Limb (tissue), 2 donors: ENCODE measurements around the gene MOBP.
"Not testable (repeated sequence)": the region's sequence is repeated elsewhere in the genome, so short reads cannot be mapped to it uniquely, and the experiment has no call there.

Experiments used
- DNase-seq, 2 donors: peaks; one replicate each; pipeline ENCODE4 v3.0.0-alpha.2; 2016; ENCODE audit errors: extremely low spot score in 2 of 2

Gene MOBP, protein sequence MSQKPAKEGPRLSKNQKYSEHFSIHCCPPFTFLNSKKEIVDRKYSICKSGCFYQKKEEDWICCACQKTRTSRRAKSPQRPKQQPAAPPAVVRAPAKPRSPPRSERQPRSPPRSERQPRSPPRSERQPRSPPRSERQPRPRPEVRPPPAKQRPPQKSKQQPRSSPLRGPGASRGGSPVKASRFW

GRCh38 chr3:39467394-39468107 is at the start of gene MOBP:
Gene MOBP (plus strand): TSS chr3:39467680. CDS start chr3:39502070, 34,390 bp downstream.
- no peak for DNase-seq

GRCh38 chr3:39418556-39419225 is 48.8 kb upstream of the MOBP start:
- not testable (repeated sequence) for DNase-seq

DNA sequence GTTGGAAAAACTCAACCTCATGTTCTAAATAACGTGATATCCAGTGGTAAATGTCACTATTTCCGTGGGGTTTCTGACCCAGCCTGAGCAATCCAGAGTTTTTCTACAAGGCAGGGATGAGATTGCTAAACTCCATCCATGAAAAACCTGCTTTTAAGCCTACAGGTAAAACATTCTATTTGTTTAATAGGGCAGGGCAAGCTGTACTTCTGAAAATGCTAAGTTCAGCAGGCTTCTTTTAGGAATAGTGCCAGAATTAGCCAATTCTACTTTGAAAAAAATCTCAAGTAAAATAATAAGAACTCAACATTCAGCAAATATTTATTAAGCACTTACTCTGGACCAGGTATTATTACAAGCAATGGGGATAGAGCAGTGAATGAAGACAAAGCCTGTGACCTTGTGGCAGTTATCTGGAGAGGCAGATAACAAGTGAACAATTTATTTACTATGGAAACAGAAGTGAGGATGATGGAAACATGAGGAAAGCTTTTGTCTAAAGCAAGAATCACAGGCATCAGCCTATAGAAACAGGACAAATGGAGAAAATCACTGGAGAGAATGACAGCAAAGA is 47.7 kb upstream of the MOBP start:
- DNase-seq = no peak

GRCh38 chr3:39420543-39420942 is 46.9 kb upstream of the MOBP start:
- DNase-seq = no peak

DNA sequence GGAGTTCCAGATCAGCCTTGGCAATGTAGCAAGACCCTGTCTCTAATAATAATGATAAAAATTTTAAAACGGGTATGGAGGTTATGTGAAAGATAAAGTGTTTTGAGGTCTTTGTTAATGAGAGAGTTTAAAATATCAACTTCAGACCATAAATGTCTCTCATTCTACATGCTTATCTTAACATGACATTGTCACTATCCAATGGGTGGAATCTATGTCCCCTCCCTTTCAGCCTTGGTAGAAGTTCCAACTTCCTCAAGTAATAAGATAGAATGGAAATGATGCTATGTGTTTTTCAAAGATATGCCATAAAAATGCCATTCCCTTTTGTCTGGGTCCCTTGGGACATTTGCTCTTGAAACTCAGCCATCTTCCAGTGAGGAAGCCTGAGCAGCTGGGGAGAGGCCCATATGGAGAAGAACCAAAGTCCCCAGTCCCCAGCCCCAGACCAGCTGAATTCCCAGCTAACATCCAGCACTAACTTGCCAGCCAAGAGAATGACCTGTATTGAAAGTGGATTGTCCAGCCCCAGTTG is 44.0 kb upstream of the MOBP start:
- DNase-seq = no peak

DNA sequence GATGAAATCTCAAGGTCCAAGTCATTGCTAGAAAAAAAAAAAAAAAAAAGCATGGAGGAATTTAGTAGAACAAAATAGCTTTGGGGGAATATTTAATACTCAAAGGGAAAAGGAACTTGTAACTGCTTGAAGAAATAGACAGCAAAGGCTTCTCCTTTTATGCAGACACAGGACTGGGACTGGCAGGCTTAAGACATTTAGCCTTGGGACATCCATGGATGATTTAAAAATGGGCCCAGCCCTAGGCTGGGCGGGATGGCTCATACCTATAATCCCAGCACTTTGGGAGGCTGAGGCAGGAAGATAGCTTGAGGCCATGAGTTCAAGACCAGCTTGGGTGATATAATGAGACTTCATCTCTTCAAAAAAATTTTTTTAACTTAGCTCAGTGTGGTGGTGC is 41.2 kb upstream of the MOBP start:
- no peak for DNase-seq

DNA sequence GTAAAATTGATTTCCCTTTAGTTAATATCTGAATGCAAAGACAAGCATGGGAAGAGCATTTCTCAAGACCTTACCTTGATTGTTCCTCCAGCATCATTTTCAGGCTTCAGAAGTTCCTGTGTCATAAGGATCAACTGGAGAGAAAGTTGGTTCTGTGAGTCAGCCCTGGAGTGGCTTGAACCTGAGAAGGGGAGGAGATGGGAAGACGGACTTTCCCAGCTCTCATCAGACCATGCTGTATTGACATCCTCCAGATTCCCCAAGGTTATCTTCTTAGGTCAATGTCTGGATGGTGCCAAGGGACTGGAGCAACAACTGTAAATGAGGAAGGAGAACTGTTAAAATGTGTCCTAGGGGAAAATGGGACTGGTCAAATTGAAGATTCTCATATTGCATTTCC is 40.0 kb upstream of the MOBP start:
- DNase-seq = no peak

DNA sequence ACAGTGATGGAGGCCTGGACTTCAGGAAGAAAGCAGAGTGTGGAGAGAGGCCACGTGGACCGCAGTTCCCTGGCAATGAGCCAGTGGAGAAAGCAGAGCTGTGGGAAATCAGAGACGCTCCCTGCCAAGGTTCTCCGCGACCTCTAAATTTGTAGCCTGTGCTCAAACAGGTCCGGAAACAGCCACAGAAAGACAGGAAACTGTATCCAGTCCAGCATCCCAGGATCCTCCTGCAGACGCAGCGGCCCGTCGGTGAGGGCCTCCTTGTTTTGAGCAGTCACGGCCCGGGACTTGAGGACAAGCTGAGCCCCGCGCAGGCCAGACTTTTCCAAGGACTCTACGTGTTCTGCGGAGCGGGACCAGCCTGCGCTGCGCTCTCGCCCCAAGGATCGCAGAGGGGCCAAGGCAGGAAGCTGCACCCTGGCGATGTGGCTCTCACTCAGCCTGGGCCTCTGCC is 38.7 kb upstream of the MOBP start:
- DNase-seq = peak in 1 of 2 donors; percentile 27

DNA sequence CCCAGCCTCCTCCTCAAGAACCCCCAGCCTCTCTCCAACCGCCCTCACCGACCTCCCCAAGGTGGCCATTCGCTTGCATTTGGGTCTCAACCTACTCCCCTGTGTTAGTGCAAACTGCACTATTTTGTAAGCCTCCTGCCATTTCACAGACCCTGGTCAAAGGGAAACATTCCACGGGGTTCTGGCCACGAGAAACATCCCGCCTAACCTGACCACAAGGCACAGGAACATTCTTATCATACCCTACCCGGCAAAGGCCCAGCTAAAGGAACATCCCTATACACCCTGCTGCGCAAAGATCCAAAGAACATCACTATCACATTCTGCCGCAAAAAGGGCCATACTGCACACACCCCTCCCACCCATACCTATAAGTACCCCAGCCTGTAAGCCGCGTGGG is 38.0 kb upstream of the MOBP start:
- no peak for DNase-seq

GRCh38 chr3:39432342-39432741 is 35.1 kb upstream of the MOBP start:
- no peak for DNase-seq

- no peak for DNase-seq
These were observed 33.8 kb upstream of the MOBP start for GRCh38 chr3:39433642-39434041.

GRCh38 chr3:39434574-39434973 is 32.9 kb upstream of the MOBP start:
- no peak for DNase-seq

GRCh38 chr3:39435006-39435748 is 32.3 kb upstream of the MOBP start:
- DNase-seq = no peak

DNA sequence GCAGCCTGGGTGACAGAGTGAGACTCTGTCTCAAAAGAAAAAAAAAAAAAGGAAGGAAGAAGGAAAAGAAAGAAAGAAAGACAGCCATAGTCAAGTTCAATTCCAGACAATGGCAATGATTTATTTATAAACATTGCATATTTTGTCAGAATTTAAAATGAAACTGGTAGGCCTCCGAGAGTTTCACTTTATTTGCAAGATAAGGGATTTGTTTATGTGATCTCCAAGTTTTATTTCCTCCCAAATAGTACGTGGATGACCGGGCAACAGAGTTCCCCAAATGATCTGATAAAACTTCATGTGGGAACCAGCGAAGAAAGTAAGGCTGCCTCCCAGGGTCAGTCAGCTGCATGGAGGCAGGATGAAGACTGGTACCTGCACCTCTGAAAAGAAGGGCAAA is 28.6 kb upstream of the MOBP start:
- no peak for DNase-seq

DNA sequence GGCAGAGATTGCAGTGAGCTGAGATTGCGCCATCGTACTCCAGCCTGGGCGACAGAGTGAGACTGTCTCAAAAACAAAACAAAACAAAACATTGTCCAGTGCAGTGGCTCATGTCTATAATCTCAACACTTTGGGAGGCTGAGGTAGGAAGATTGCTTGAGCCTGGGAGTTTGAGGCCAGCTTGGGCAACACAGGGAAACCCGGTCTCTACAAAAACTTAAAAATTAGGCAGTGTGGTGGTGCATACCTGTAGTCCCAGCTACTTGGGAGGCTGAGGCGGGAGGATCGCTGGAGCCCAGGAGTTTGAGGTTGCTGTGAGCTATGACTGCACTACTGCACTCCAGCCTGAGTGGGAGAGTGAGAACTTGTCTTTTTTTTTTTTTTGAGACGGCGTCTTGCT is 27.2 kb upstream of the MOBP start:
- no peak for DNase-seq

GRCh38 chr3:39443530-39443929 is 23.9 kb upstream of the MOBP start:
- DNase-seq = no peak

DNA sequence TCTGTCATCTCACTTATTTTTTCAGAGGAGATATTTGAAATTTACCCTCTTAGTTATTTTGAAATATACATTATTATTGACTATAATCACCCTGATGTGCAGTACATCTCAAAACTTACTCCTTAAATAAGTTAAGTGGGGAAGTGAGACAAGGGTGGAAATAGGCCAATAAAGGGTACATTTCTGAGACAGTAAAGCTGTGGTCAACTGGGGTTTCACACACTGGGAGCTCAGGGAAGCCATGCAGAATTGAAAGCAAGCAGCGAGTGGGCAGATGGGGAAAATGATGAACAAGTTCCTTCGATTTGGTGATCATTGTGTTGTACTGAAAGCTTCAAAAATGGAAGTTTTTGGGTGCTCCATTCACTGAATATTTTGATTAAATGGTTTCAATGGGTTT is 21.6 kb upstream of the MOBP start:
- DNase-seq = no peak

DNA sequence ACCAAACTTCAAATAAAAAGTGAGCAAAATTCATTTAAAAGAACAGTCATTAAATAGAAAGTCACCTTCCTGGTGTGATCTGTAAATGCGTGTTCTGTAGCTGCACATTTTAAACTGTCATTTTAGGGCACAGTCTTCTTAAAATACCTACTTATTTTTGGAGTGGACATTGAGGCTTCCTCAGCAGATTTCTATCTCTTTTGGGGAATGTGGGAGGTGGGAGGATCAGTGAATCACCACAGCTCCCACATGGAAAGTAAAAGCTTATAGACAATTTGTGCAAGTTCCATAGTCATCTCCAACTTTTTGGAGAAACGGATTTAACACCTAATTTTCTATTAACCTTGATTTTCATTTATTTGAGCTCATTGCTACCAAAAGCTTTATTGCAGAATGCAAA is 21.0 kb upstream of the MOBP start:
- DNase-seq = no peak

GRCh38 chr3:39447637-39448483 is 19.6 kb upstream of the MOBP start:
- peak; percentile 73 to 86 for DNase-seq

DNA sequence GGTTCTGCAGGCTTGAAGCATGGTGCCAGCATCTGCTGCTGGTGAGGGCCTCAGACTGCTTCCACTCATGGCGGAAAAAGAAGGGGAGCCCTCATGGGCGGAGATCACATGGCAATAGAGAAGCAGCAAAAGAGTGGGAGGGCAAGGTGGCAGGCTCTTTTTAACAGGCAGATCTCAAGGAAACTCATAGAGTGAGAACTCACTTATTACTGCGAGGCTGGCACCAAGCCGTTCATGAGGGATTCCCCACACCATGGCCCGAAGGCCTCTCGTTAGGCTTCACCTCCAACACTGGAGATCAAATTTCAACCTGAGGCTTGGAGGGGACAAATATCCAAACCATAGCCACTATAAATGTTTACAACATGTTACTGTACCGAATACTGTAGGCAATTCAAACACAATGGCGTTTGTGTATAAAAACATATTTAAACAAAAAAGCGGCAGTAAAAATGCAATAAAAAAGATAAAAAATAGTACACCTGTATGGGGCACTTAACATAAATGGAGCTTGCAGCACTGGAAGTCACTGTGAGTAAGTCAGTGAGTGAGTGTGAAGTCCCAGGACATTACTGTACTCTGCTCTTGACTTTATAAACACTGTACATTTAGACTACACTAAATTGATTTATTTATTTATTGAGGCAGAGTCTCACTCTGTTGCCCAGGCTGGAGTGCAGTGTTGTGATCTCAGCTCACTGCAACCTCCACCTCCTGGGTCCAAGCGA is 18.8 kb upstream of the MOBP start:
- no peak for DNase-seq
